Embryonic facial prominence (tissue), 1 donor: ENCODE results near the gene PLXND1.

ENCODE experiments used
- DNase-seq: peaks from one replicate; pipeline ENCODE4 v3.0.0-alpha.2; 2016; ENCODE audit errors: extremely low spot score

The PLXND1 gene

GRCh38 chr3:129584631-129585030 is 21.8 kb downstream of the PLXND1 start:
- no peak for DNase-seq

DNA sequence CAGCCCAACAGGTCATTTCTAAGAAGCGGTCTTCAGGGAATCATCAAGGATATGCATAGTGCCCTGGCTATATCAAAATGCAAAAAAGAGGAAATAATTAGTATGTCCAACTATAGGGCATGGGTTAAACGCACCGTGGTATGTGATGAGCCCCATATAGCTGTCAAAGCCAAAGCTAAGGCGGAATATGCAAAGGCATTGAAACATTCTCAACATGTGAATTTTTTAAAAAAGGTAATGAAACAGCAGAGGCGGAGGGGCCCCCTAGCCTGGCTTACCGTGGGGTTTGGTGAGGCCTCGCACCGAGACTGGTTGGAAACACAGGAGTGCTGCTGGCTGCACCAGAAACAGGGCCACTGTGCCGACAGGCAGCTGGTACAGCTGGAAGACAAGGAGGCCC is 23.2 kb downstream of the PLXND1 start:
- DNase-seq = no peak

DNA sequence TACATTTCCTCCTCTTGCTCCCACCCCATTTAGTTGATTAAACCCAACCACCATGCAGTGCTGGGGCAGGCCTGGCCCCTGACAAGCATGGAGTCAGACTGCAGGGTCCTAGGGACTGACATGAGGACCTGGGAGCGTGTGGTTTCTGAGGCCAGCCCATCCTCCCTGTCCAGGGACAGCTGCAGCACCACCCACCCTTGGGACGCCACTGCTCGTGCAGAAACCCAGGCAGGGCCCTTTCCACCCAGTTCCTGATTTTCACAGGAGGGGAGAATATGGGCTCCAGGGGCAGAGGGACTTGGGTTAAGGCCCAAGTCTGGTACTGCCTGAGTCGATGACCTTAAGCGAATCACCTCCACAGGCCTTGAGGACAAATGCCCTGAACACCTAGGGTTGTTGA is 23.7 kb downstream of the PLXND1 start:
- no peak for DNase-seq

DNA sequence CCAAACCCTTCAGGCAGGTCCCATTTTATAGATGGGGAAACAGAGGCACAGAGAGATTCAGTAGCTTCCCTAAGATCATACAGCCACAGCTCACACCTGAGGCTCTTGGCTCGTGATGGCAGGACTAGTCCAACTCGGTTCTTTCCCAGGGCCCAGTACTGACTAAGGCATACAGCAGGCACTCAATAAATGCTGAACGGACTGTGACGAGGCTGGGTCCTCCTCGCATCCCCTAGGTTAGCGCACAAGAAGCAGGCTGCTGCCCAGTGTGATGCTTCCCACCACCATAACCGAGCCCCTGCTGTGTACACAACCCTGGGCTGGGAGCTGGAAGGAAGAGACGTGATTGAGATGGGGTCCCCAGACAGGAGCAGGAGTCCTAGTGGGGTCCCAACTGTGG is 24.9 kb downstream of the PLXND1 start:
- no peak for DNase-seq

DNA sequence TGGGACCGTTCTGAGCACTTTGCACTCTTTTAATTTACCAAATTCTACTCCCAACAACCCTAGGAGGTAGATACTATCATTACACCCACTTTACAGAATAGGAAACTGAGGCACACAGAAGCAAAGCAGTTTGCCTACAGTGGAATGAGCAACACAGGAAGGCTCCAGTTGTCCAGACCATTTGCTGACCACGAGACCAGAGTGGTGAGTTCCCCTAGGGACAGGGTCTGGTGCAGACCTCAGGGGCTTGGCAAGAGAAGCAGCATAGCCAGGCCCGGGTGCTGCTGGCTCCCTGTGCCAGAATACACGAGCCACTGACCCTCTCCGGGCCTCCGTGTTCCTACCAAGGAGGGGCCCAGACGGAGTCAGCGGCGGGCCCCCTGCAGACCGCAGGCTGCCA is 26.5 kb downstream of the PLXND1 start:
- DNase-seq = no peak

- no peak for DNase-seq
Observed at GRCh38 chr3:129577925-129578786, 28.3 kb downstream of the PLXND1 start.

GRCh38 chr3:129577366-129577765 is 29.1 kb downstream of the PLXND1 start:
- DNase-seq = no peak

- DNase-seq = no peak
Observed at GRCh38 chr3:129576514-129577352, 29.7 kb downstream of the PLXND1 start.

- no peak for DNase-seq
Observed at GRCh38 chr3:129575997-129576384, 30.5 kb downstream of the PLXND1 start.

DNA sequence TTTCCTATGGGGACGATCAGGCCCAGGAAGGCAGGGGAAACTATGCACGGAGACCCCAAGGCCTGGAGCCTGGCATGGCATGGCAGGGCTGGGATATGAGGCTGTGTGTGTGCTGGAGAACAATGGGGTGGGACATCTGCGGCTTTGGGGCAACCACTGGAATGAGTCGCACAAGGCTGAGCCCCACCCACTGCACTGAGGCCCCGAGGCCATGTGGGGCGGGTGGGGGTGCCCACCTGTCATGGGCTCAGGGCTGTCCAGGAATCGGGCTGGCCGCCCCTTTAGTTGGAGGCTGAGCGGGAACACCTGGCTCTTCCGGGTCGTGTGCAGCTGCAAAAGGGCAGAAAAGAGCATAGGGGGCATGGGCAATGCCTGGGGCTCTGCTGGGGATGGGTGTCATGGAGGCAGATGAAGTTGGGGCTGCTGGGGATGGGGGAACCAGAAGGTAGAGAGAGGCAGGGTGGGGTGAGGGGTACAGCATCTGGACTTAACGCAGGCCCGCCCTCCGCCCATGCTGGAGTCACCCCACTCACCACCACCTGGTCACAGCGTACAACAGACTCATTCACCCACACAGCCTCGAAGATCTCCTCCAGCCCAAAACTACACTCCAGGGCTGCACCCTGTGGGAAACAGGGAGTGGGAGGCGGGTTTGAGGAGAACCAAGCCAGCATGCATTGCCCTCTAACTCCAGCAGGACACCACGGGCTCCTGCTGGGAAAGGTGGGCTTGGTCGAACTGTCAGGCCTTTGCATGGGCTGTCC is 31.1 kb downstream of the PLXND1 start:
- DNase-seq = no peak

- DNase-seq = no peak
Observed at GRCh38 chr3:129574206-129574605, 32.3 kb downstream of the PLXND1 start.

GRCh38 chr3:129573493-129573892 is 33.0 kb downstream of the PLXND1 start:
- DNase-seq = no peak

DNA sequence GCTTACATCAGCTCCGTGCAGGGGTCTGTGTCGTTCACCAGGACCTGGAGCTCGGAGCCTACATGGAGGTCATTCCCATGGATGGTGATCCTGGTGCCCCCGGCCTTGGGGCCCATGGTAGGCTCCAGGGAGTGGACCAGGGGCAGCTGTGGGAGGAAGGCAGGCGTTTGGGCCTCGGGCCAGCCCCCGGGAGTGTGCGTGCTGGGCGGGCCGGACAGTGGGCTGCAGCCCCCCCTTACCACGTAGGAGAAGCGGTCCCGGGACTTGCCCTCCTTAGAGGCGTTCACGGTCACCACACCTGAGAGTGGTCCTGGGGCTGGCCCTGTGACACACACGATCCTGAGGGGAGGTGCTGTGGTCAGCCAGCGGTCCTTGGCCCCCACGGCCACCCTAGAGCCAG is 33.9 kb downstream of the PLXND1 start:
- no peak for DNase-seq

DNA sequence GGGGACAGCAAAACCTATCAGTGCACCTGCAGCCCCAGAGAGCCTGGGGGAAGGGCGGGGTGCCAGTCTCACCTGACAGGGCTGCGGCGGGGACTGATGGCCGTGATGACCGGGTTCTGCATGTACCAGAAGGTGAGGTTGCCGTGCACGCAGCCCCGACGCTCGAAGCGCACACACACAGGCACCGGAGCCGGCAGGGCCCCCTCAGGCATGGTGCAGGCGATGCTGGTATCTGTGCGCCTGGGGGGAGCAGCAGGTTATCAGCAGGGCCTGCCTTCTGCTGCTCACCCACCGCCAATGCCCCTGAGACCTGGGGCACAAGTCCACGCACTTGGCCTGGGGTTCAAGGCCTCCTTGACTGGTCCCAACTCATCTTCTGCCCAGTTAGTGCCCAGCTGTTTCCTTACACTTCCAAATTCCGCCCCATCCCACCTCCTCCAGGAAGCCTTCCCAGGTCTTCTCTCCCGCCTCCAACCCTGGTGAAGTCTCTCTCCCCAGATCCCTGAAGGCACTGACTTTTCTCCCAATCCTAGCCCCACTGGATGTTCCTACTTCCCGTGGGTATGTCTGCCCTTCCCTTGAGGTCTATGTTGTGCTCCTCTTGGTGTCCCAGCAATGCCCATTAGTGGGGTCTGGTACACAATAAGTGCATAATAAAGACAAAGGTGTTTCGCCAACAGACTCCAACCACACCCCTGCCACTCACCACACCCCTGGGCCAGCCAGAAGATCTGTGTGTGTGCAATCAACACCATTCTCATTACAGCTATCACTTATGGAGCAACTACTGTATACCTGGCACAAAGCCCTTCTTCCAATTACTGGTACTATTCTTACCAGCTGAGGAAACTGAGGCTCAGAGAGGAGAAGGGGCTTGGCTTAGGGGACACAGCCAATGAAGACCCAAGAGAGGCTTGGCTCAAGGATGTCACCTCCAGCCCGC is 34.6 kb downstream of the PLXND1 start:
- no peak for DNase-seq

DNA sequence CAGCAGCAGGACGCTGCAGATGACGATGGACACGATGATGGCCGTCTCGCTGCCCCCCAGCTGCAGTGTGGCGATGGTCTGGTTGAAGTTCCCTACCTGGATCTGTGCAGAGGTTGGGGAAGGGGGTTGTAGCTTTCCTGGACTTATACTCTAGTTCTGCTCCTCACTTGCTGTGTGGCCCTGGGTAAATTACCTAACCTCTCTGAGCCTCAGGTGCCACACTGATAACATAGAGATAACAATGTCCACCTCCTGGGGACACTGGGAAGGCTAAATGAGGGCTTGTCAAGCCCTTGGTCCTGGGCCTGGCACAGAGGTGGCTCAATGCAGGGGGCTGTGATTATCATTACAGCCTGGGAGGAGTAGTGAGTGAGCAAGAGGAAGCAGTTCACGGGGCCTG is 36.6 kb downstream of the PLXND1 start:
- no peak for DNase-seq

DNA sequence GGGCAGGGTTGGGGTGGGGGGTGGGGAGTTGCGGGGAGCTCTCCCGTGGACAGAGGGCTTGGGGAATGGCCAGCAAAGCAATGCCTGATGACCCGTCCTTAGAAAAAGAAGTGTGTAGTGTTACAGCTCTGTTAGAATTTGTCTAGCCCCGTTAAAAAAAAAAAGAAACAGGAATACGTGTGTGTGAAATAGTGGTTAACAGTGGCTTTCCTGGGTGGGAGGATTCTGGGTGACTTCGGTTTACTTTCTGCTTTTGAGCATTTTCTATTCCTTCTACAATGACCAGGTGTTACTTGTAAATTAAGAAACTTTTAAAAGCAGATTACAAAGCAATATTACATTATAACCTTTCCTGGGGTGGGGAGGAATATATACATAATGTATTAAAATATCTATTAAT is 38.5 kb downstream of the PLXND1 start:
- DNase-seq = no peak

DNA sequence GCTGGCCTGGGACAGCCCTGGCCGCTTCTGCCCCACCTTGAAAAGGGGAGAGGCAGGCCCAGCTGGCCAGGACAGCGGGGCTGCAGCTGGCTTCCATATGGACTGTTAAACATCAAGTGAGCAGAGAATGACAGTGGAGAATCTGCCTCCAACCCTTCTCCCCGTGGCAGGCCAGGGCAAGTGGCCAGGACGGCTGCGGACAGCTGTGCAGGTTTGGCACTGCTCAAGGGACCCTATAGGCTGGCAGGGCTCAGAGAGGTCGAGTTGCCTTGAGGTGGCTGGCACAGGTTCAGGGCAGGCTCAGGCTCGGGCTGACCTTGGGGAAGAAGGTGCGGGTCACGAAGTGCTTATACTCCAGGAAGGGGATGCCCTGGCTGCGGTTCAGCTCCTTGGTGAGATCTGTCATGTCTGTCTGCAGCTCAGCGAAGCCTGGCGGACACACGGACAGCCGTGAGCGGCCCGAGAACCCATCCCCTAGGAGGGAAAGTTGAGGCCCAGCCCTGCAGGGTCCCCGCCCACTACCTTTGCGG is 39.2 kb downstream of the PLXND1 start:
- no peak for DNase-seq

DNA sequence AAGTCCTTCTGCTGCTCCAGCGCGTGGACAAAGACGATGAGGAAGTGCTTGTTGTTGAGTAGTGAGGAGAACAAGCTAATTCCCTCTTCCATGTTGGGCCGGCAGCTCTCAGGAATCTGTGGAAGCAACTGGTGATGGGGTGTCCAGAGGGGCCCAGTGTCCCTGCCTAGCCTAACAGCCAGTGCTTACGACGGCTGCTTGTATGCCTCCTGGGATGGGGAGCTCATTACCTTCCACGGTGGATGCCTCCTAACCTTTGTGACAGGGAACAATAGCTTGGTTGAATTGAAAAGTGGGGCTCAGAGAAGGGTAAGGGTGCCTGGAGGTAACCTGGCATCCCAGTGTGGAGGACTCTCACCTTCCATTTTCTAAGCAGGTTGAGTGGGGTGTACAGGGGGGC is 40.6 kb downstream of the PLXND1 start:
- no peak for DNase-seq

DNA sequence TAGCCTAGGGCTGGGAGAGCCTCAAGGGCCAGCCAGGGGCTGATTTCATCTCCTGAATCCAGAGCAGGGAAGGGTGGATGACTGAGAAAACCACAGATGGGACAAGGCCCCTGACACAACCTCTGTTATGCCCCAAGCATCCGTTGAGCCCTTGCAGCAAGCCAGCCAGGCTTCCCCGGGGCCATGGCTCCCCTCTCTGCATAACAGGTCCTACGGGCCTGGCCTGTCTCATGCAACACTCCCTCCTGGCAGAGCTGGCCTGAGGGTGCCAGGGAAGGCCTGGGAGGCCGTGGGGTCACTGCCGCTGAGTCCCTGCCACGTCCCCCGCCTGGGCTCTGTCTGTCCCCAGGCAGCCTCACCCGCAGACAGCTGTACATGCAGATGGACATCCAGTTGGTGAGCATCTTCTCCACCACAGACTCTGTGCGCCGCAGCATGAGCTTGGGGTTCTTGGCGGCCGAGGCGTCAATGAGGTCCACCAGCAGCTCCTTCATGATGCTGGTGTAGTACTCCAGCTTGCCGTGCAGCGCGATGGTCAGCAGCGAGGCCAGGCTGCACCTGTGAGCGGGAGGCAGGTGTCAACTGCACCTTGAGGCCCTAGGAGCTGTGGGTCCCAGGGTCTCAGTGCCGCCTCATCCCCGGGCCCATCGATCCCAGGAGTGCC is 41.4 kb downstream of the PLXND1 start:
- no peak for DNase-seq

DNA sequence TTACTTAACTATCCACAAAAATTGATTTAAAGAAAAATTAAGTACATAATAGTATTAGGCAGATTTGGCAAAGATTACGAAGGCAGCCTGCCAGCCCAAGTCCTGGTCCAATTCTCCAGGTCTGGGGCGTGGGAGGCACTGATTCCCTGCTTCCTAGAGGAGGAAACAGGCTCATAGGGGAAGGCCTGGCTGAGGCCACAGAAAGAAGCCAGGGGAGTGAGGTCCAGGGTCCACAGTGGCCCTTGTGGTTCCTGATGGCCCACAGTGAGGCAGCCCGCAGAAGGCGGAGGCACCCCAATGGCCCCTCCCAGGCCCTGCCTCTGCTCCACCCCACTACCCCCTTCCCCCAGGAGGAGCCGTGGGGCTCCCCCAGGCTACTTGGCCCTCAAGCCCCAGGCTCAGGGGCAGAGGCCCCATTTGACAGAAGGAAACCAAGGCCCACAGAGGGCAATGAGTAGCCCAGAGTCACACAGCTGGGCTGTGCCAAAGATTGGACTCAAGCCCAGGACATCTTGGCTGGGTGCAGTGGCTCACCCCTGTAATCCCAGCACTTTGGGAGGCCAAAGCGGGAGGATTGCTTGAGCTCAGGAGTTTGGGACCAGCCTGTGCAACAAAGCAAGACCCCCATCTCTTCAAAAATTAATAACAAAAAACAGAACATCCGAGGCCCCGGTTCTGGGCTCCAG is 42.5 kb downstream of the PLXND1 start:
- DNase-seq = no peak
